HG03432 (cell line): Measurements from ENCODE around the gene PACSIN2.
"Not testable (repeated sequence)": the region's sequence is repeated elsewhere in the genome, so short reads cannot be mapped to it uniquely, and the experiment has no call there.

Source experiments
- ATAC-seq: cut with Tn5 transposase; IDR thresholded peaks from one replicate; pipeline ENCODE4 v1.9.1; 2021; ENCODE audit warnings: mild to moderate bottlenecking, moderate library complexity; ENCODE audit not compliant: unreplicated experiment

PACSIN2 gene

DNA sequence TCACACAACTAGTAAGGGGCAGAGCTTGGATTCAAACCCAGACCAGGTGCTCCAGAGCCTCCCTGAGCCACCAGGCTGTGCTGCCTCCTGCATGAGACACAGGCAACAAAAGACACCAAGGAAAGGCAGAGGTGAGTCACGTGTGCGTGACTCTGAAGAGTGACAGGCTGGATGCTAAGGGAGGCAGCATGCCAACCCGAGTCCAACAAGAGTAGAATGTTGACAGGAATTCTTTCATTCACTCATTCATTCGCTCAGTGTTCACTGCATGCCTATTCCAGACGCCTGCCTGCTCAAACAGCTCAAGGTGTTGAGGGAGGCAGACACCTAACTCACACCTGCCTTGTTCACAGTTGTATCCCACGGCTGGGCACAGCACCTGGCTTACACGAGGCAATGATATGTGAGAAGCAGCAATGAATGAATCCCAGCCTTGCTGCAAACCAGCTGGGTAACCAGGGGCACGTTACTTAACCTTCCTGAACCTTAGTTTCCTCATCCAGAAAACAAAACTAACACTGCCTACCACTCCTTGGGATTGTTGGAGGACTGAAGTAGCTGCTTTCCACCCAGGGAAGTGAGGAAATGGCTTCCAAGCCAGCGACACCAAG, 84.0 kb downstream of the PACSIN2 start:
- no peak for ATAC-seq

DNA sequence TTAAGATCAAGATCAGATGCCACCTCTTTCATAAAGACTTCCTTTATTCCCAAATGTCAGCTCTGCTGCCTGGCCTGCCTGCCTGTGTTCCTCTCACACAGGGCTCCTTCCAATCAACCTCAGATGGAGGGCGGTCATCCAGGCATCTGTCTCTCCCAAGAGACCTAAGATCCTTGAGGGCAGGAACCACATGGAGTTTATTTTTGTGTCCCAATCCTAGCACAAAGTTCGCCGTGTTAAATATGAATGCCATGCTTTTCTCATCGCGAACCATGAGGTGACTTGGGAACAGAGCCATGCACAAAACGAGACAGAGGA, 85.2 kb downstream of the PACSIN2 start:
- ATAC-seq = no peak

DNA sequence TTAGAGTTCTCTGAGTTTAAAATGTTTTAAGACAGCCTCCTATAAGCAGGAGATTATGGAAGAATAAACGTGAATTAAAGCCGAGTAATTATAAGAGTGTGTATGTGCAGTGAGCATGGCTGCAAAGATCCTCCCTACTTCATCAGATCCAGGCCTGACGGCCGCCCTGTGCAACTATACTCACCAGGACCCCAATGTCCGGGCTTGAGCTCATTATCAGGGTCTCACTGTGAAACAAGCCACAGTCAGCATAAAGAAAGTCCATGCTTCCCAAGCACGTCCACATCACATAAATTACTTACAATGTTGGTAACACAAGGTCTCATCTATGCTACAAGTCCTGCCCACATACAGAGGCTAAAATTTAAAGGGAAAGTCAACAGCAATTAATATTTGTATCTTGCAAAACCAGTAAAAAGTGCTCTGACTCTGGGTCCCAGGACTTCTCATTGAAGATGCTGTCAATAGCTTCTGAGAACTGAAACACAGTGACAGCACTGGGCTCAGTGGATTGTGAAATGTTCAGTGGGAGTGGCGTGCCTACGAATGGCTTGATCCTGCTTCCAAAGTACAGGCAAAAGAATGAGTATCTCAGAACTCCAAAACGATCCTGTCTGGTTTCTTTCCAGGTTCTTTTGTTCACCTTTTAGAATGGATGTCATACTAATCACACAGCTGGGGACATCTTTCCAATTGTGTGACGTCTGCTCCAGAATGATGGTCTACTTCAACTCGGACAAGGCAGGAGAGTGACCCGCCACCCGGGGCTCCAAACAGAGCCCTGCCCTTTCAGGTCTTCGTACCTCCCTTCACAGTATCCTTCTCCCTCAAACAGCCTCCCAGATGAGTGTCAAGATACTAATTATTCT, 85.7 kb downstream of the PACSIN2 start:
- ATAC-seq = no peak

DNA sequence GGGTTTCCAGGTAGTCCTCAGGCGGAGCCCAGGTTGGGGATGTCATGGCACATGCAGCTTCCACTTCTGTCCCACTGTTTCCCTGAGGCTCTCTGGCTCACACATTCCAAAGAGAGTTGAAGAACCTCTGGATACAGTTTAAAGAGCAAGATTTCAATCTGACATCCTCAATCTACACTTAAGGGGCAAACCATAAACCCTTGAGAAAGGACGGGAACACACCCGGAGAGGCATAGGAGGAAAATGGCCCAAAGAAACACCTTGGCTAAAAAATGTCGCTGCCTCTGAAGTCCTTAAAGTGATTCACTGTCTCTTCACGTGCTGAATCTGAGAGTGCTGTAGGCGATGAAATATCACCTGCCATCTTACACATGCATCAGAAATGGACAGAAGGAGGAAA, 87.0 kb downstream of the PACSIN2 start:
- no peak for ATAC-seq

DNA sequence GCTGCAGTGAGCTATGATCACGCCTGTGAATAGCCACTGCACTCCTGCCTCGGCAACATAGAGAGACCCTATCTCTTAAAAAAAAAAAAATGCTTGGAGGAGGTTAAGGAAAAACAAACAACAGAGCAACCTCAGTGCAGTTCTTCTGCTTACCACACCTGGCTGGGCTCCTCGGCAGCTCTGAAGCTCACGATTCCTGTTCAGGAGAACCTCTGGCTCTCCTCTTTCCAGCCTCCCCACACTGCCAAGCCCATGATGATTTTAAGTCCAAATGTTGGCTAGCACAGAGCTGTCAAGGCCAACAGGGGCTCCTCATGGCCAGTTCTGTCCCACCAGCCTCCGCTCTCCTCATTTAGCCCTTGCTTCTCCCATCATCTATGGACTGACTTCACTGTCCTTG, 88.2 kb downstream of the PACSIN2 start:
- no peak for ATAC-seq

DNA sequence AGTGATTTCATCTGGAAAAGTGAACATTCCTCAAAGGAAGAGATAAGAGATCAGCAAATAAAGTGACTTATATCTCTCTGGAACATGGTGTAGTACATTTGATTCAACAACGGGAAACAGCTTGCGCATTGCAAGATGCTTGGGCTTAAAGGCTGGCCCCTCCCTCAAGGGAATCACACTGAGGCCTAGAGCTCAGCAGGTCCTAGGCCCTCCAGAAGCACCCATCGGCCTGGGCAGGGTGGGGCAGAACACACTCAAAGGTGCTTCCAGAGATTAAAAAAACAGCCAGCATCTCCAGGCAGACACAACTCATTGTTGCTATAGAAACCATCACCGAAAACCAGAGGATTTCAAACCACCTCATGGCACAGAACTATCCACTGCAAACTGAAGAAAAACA, 88.8 kb downstream of the PACSIN2 start:
- ATAC-seq = no peak

DNA sequence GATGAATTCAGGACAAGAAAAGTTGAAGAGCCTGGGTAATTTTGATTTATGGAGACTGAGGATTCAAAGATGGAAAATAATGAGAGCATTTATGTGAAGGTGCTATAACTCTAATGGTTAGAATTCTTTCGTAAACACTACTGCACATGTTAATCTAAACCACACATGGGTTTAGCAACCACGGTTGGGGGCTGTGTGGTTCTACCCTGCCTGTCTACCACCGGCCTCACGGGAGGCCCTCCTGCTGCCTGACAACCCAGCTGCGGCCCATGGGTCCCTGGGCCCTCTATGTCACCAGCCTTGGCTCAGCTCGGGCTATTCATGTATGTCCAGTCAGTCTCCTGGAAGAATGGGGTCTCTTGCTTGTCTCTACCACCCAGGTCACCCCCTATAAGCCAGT, 89.4 kb downstream of the PACSIN2 start:
- no peak for ATAC-seq

DNA sequence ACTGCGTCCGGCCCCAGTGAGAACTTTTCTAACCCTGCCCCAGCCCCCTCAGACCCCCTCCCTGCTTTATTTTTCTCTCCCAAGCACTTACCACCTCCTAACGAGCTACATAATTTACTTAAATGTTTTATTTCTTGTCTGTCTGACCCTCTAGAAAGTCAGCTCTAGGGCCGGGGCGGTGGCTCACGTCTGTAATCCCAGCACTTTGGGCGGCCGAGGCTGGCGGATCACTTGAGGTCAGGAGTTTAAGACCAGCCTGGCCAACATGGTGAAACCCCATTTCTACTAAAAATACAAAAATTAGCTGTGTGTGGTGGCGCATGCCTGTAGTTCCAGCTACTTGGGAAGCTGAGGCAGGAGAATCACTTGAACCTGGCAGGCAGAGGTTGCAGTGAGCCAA, 89.9 kb downstream of the PACSIN2 start:
- not testable (repeated sequence) for ATAC-seq

DNA sequence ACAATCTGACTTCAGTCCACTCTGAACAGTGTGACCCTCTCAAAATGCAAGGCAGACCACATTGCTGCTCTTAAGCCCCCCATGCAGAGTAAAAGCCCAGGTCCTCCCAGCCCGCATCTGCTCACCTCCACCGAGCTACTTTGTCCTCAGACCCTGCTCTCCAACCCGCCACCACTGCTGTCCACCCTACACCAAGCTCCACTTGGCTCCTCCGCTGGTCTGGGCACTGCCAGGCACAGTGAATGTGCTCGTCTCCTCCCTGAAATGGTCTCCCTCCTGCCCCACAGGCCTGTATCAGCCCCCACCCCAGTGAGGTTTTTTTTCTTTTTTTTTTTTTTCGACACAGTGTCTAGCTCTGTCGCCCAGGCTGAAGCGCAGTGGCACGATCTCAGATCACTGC, 90.5 kb downstream of the PACSIN2 start:
- ATAC-seq = no peak

DNA sequence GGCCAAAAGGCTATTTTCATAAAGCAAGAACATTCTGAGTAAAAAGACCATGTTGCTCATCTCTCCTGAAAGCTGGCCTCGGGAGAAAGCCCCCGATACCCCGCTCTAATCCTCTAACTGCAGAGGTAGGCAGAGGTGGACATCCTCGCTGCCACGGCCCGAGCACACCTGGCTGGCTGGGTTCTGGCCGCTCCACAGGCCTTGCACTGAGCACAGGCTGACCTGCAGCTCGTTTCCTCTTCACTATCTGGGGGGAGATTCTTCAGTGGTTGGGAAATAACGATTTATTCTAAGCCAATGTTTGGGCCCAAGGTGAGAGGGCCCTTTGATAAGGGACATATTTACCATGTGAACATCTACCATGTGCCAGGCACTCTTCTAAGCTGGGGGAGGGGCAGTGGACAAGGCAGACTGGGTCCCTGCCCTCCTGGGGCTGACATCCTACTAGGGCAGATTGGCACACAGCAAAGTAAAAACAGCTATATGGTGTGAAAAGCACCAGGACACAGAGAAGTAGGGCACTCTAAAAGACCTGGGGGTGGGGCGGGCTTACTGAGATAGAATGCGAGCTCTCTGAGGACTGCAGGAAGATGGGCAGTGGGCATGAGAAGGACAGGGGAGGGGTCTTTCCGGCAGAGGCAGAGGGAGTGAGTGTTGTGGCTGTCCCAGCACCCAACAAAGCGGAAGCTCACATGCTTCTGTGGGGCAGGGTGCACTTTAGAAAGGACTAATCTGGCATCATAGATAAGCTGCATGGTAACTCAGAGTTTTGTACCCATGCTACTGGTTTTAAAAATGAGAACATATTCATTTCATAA, 92.4 kb downstream of the PACSIN2 start:
- ATAC-seq = no peak

DNA sequence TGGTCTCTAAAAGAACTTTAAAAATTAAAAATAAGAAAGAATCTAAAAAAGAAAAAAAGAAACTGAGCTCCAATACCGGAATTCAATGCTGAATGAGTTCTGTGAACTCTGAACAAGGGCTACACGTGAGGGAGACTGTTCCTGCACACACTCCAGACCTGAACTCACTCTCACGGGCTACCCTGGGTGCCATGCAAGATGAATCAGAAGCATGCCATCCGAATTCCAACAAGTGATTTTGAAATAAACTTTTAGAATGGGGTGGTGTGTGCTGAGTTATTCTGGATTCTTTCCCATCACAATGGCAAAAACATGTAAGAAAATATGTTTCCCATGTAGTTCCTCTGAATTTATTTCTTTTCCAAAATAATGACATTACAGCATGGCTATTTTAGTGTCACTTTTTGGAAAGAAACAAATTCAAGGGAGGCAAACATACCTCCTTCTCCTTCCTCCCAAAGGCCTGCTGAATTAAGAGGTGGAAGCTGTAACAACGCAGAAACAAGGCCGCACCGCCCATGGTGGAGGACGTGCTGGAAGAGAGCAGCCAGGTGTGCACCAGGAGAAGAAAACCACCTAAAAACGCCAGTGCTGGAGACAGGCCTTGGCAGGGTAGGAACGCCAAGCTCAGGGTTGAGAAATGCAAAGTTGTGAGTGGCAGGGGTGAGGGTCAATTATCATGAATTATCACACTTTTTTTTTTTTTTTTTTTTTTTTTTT, 94.7 kb downstream of the PACSIN2 start:
- ATAC-seq = no peak

DNA sequence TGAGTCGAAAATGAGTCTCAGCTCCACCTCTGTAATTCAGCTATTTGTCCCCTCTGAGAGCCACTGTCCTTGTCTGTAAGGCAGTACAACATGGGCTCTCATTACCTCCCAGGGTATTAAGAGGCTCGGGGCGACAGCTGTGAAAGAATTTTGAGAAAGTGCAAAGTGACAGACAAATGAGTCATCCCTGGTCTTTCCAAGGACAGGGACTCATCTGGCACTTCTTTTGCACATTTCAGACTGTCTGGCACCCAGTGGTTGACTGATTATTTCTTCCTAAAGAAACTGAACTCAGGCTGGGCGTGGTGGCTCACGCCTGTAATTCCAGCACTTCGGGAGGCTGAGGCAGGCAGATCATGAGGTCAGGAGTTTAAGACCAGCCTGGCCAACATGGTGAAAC, 95.8 kb downstream of the PACSIN2 start:
- ATAC-seq = no peak

DNA sequence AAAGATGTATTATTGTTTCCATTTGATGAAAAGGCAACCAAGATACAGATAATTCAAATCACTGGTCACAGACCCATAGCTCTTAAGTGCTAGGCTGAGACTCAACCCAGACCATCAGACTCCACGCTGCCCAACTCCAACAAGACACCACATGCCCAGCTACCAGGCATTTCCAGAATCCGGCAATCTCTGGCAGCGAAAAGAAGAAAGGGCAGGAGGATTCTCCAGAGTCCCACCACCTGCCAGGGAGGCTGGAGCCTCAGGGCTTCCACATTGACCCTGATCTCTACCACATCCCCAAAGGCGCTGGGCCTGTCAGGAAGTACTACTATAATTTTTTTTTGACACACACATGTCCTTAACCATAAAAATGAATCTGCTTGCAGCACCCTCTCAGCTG, 96.4 kb downstream of the PACSIN2 start:
- ATAC-seq = no peak

DNA sequence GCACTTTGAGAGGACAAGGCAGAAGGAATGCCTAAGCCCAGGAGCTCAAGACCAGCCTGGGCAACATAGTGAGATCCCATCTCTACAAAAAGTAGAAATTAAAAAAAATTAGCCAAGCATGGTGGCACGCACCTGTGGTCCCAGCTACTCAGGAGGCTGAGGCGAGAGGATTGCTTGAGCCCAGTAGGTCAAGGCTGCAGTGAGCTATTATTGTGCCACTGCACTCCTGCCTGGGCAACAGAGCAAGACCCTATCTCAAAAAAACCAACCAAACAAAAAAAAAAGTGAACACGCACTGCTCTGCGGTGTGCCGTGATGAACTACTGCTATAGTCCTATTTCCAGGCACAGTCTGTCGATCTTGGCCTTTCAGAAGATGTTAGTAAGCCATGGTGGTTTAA, 97.6 kb downstream of the PACSIN2 start:
- ATAC-seq = not testable (repeated sequence)

DNA sequence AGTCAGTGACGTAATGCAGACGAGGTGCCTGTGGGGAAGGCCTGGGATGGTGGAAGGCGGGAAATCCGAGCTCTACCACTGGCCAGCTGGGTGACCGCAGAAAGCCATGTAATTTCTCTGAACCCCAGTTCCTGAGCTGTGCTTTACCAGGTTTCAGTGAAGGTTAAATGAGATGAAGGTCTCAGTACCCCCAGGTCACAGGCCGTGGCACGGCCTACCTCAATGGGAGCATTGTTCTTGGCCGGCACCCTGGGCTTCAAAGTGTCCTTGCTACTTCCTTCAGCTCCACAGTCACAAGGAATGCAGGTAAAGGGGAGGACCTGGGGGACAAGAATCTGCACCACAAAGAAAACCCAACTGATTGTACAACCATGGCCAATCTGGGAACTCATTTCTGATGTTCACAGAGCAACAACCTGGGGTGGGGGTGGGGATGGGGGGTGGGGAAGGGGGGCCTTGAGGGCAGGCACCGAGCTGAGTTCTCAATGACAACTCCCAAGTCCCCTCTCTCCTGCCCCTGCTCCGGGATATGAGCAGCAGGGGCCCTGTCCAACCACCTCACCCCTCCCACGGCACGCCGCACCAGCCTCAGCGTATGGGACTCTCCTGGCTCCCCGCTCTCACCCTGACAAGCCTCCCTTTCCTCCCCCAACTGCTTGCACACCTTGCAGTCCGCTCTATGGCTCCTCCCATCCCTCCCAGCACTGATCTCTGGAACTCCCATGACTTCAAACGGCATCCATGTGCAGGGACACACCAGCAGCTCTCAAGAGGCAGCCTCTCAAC, 98.8 kb downstream of the PACSIN2 start:
- ATAC-seq = no peak

DNA sequence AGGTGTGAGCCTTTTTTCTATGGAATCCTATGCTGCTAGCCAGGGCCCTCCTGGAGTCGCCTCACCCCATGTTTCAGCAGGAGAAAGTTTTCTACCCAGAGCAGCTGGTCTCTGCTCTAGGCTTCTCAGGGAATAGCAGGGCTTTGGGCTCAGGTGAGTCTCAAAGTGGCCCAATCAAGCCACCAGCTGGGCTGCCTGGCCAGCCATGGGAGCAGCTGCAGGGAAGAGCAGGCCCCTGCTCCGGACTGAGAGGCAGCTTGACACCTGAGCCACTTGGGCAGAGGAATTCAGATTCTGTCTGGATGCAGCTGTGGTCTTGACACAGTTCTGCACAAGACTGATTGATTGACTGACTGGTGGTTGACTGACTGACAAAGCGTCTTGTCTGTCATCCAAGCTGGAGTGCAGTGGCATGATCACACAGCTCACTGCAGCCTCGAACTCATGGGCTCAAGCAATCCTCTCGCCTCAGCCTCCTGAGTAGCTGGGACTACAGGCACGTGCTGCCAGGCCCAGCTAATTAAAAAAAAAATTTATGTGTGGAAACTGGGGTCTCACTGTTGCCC, 100.4 kb downstream of the PACSIN2 start:
- ATAC-seq = no peak

DNA sequence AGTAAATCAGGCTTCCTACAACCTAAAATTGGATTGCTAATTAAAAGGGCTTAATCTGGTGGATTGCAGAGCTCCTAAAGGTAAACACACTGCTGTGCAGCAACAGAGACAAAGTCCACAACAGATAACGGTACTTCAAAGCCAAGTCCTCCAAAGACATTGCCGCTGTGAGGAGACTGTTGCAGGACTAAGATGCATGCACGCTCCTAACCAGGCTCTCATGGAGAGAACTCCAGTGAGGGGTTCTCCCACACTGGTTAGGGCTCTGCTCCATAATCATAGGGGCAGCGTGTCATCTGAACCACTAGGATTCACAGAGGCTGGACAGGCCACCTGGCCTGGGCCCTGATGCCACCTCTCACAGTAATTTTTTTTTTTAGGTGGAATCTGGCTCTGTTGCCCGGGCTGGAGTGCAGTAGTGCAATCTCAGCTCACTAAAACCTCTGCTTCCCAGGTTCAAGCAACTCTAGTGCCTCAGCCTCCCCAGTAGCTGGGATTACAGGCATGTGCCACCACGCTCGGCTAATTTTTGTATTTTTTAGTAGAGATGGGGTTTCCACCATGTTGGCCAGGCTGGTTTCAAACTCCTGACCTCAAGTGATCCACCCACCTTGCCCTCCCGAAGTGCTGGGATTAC, 101.0 kb downstream of the PACSIN2 start:
- no peak for ATAC-seq

DNA sequence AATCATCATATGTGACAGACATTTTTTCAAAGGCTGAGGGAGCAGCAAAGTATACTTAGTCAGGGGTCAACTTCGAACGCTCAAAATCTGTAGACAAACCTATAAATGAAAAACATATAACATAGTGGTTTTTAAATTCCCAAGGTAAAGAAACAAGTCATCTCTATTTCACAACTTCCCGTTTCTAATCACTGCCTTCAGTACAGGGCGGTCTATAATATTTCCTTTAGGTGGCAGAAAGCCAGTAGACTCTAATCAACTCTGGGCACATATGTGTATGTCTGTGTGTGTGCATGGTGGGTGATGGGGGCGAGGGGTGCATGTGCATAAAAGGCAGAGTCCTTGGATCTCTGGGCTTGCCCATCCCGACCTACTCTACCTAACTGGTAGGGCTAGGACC, 102.9 kb downstream of the PACSIN2 start:
- no peak for ATAC-seq

DNA sequence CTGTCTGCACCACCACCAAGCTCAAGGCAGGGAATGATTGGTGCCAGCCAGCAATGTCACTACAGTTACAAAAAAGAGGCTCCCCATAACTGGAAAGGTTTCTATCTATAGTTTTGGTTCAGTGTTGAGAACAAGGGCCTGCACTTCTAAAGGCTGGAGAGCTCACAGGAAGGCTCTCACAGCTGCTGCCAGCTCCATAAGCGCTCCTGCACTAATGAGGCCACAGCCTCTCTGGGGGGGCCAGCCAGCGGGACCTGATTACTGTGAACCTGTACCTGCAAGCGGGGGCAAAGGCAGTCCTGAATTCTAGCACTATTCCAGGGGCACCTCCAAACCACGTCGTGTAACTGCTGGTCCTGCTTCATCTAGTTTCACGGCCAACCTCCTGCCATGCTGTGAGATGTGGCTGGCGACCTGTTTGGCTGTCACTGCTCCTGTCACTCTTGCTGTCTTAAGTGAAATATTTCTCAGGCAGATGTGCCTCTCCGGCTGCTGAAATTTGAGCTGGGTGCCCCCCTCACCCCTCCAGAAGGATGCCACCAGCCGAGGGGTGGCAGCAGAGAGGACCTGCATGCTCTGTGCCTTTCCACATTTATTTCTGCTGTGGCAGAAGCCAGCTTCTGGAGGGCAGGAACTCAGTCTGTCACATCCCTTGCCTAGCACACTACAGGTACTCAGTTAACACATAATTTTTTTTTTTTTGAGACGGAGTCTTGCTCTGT, 104.6 kb downstream of the PACSIN2 start:
- no peak for ATAC-seq
